ENCODE data around the gene SNCAIP. TPM values are rescaled to one million over a fixed set of nuclear protein-coding genes. Genes with fewer than 3 reads are reported as not detected.

Gene SNCAIP
- total RNA-seq, 1 experiment from 2014 or later = 1.2 TPM

DNA sequence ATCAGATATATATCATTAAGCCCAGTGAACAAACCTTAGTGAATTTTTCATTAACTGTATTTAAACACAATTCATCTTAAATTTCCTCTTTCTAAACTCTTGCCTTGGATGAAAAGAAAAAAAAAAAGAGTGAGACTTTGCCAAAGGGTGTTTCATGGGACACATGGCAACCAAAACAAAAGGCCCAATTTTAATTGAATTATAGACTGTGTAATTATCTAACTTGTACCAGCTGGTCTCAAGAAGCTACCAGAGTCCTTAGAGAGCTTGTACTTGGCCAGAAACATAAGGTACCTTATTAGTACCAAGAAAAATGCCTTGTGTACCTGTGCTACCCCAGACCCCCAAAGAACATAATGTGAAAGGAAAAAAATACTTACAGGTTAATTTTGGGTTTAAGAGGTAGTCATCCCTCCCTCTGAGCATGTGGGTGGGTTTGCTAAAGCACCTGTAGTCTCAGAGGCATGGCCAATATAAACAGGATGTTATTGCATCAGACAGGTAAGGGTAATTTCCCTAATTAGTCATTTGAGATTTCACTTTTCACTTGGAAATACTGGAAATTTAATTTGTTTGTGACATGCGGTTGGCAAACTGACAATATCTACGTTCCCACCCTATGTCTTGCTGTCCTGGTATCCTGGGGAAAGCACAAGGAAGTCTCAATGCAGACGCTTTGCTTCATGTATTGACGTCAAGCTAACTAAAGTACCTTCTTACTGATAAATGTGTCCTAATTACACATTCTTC lies 90.1 kb downstream of the SNCAIP start:
- H3K36me3 ChIP-seq (ENCODE audit: control insufficient read depth, insufficient read depth, low read length) = no peaks in the 10 kb centered on the region
- no peak overlapping the region for H3K27ac Mint-ChIP-seq (ENCODE audit: unreplicated experiment)
- POLR2A ChIA-PET = no interaction called here
- H3K36me3 Mint-ChIP-seq (ENCODE audit: insufficient read depth, unreplicated experiment) = no peaks in the 10 kb centered on the region
- BruUV-seq (replicated peaks) = no TSS peak
- no peak for DNase-seq
- peaks cover 3% of the 10 kb centered on the region for H3K27me3 Mint-ChIP-seq (ENCODE audit: insufficient read depth, unreplicated experiment)
- TF ChIP-seq, protein P1, sequence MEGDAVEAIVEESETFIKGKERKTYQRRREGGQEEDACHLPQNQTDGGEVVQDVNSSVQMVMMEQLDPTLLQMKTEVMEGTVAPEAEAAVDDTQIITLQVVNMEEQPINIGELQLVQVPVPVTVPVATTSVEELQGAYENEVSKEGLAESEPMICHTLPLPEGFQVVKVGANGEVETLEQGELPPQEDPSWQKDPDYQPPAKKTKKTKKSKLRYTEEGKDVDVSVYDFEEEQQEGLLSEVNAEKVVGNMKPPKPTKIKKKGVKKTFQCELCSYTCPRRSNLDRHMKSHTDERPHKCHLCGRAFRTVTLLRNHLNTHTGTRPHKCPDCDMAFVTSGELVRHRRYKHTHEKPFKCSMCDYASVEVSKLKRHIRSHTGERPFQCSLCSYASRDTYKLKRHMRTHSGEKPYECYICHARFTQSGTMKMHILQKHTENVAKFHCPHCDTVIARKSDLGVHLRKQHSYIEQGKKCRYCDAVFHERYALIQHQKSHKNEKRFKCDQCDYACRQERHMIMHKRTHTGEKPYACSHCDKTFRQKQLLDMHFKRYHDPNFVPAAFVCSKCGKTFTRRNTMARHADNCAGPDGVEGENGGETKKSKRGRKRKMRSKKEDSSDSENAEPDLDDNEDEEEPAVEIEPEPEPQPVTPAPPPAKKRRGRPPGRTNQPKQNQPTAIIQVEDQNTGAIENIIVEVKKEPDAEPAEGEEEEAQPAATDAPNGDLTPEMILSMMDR (IDR thresholded peaks at IDR 0.05; ENCODE audit: insufficient read depth in 1 of 2, low read depth in 1 of 2, low read length in 1 of 2, severe bottlenecking in 1 of 2, unreplicated experiment in 1 of 2) = no peak
- no peak overlapping the region for H3K4me3 ChIP-seq (ENCODE audit: low read depth, low read length)
- no peaks in the 10 kb centered on the region for H3K4me1 Mint-ChIP-seq (ENCODE audit: low read depth, unreplicated experiment)
- no peaks in the 10 kb centered on the region for H3K9me3 Mint-ChIP-seq (ENCODE audit: unreplicated experiment)
- no peaks in the 10 kb centered on the region for H3K4me1 ChIP-seq
- intact Hi-C loops (cut with micrococcal nuclease; ENCODE audit: unreplicated experiment) = no loop called here
- H3K9me3 ChIP-seq = no peaks in the 10 kb centered on the region
- CTCF ChIA-PET = no interaction called here
- H3K27me3 ChIP-seq (replicated peaks; ENCODE audit: control insufficient read depth, insufficient read depth, low read length) = no peaks in the 10 kb centered on the region
- no peak overlapping the region for H3K4me3 Mint-ChIP-seq (ENCODE audit: unreplicated experiment)

DNA sequence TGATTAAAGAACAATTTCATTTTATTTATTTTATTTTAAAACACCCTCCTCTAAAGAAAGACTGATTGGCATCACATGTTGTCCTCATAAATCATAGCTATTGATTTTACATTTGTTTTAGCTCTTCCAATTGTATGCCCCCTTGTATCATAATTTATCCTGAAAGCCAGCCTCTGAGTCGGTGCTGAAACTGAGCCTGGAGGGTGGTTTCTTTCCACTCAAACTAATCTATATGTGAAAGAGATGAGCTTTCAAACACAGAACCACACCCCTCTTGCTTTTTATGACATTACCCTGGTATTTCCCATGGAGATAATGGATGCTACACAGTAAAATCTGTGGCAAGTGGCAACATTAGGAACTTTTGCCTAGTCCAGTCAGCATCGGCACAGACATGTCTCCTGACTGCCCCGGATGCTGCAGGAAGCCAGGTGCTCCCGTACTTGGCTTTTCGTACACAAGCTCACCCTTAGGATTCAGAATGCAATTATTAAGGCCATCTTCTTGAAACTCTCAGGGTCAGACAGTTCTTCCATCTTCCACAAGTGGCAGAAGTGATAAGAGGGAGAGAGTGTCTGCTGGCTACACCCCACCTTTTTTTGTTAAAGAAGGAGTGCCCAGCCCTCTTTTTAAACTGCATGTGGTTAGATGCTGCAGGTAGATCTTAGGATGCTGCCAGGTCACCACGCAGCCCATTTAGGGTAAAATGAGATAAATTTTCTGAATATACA lies 91.1 kb downstream of the SNCAIP start:
- Mint-ChIP-seq H3K36me3 (ENCODE audit: insufficient read depth, unreplicated experiment) (no peaks in the 10 kb centered on the region), H3K27ac (ENCODE audit: unreplicated experiment) (no peak overlapping the region), H3K9me3 (ENCODE audit: unreplicated experiment) (no peaks in the 10 kb centered on the region), H3K27me3 (ENCODE audit: insufficient read depth, unreplicated experiment) (peaks cover under 1% of the 10 kb centered on the region), H3K4me3 (ENCODE audit: unreplicated experiment) (no peak overlapping the region), H3K4me1 (ENCODE audit: low read depth, unreplicated experiment) (no peaks in the 10 kb centered on the region)
- DNase-seq = no peak
- no peaks in the 10 kb centered on the region for H3K27me3 ChIP-seq (replicated peaks; ENCODE audit: control insufficient read depth, insufficient read depth, low read length)
- no peak overlapping the region for H3K4me3 ChIP-seq (ENCODE audit: low read depth, low read length)
- H3K36me3 ChIP-seq (ENCODE audit: control insufficient read depth, insufficient read depth, low read length) = no peaks in the 10 kb centered on the region
- H3K4me1 ChIP-seq = no peaks in the 10 kb centered on the region
- BruUV-seq (replicated peaks) = no TSS peak
- intact Hi-C loops (cut with micrococcal nuclease; ENCODE audit: unreplicated experiment) = no loop called here
- no peaks in the 10 kb centered on the region for H3K9me3 ChIP-seq
- CTCF ChIA-PET = no interaction called here
- POLR2A ChIA-PET = no interaction called here
- TF ChIP-seq, protein P1 (IDR thresholded peaks at IDR 0.05; ENCODE audit: insufficient read depth in 1 of 2, low read depth in 1 of 2, low read length in 1 of 2, severe bottlenecking in 1 of 2, unreplicated experiment in 1 of 2) = no peak

DNA sequence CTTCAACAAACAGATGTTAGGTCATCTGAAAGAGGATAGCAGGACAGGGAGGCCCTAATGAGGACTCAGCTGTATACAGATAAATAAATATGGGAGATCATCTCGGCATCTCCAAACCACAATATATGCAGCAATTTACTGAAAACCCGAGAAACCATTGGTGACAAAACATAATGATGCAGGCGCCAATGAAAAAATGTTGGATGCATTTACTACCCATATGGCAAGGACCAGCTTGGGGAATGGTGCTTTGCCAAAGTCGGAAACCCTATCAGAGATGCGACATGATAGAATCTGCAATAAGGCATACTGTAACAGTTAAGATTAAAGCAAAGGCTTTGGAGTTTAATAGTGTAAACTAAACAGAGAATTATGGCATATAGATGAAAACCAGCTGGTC lies 92.0 kb downstream of the SNCAIP start:
- no peaks in the 10 kb centered on the region for H3K36me3 Mint-ChIP-seq (ENCODE audit: insufficient read depth, unreplicated experiment)
- no peak overlapping the region for H3K27ac Mint-ChIP-seq (ENCODE audit: unreplicated experiment)
- no peaks in the 10 kb centered on the region for H3K4me1 ChIP-seq
- DNase-seq = no peak
- H3K9me3 ChIP-seq = no peaks in the 10 kb centered on the region
- CTCF ChIA-PET = no interaction called here
- H3K4me1 Mint-ChIP-seq (ENCODE audit: low read depth, unreplicated experiment) = no peaks in the 10 kb centered on the region
- H3K27me3 Mint-ChIP-seq (ENCODE audit: insufficient read depth, unreplicated experiment) = no peaks in the 10 kb centered on the region
- H3K36me3 ChIP-seq (ENCODE audit: control insufficient read depth, insufficient read depth, low read length) = no peaks in the 10 kb centered on the region
- no TSS peak for BruUV-seq (replicated peaks)
- POLR2A ChIA-PET = no interaction called here
- no peak overlapping the region for H3K4me3 ChIP-seq (ENCODE audit: low read depth, low read length)
- no peaks in the 10 kb centered on the region for H3K9me3 Mint-ChIP-seq (ENCODE audit: unreplicated experiment)
- H3K4me3 Mint-ChIP-seq (ENCODE audit: unreplicated experiment) = no peak overlapping the region
- intact Hi-C loops (cut with micrococcal nuclease; ENCODE audit: unreplicated experiment) = no loop called here
- TF ChIP-seq, protein P1 (IDR thresholded peaks at IDR 0.05; ENCODE audit: insufficient read depth in 1 of 2, low read depth in 1 of 2, low read length in 1 of 2, severe bottlenecking in 1 of 2, unreplicated experiment in 1 of 2) = no peak
- H3K27me3 ChIP-seq (replicated peaks; ENCODE audit: control insufficient read depth, insufficient read depth, low read length) = no peaks in the 10 kb centered on the region

Measured in Caco-2 (cell line).